Peyer's patch (tissue), 4 donors: ENCODE data around the gene WWOX. TPM values are rescaled to one million over a fixed set of nuclear protein-coding genes. Genes with fewer than 3 reads are reported as not detected.

Experiments used
- DNase-seq, 3 donors: peaks; one replicate each; pipeline ENCODE4 v3.0.0-alpha.2; 2017 to 2019
- H3K27ac ChIP-seq, 4 donors: fragments of 200-600 bp; sonication (generic); one replicate each; pipeline ENCODE4 v1.5.1; 2016 to 2019
- H3K27me3 ChIP-seq, 2 donors: fragments of 200-600 bp; sonication (generic); one replicate each; pipeline ENCODE4 v1.5.1; 2019
- H3K36me3 ChIP-seq, 3 donors: fragments of 200-600 bp; sonication (generic); one replicate each; pipeline ENCODE4 v1.5.1; 2016 to 2019
- H3K4me1 ChIP-seq, 4 donors: fragments of 200-600 bp; sonication (generic); one replicate each; pipeline ENCODE4 v1.5.1; 2016 to 2019
- H3K4me3 ChIP-seq, 4 donors: fragments of 200-600 bp; sonication (generic); 1 replicate in 3 of 4; 2 replicates in 1 of 4; pipeline ENCODE4 v1.5.1; 2016 to 2019; ENCODE audit warnings: mild to moderate bottlenecking in 1 of 4
- H3K9me3 ChIP-seq, 4 donors: fragments of 200-600 bp; sonication (generic); one replicate each; pipeline ENCODE4 v1.5.1; 2016 to 2019; ENCODE audit warnings: mild to moderate bottlenecking in 1 of 4
- POLR2A ChIP-seq, 2 donors: fragments of 450-650 bp; IDR thresholded peaks; one replicate each; pipeline ENCODE4 v1.5.1; 2017; ENCODE audit warnings: antibody characterized with exemption in 2 of 2, mild to moderate bottlenecking in 2 of 2, moderate library complexity in 2 of 2
- total RNA-seq, 4 donors: library from RNA; depleted of rRNA; stranded (reverse); fragments of >200 nt; gene quantifications; one replicate each; pipeline ENCODE4 v1.1.0, GENCODE V29; 2016
- TF ChIP-seq, protein P1 (sequence below), 6 experiments: fragments of 450-650 bp in 4 of 6; fragments of 200-600 bp in 2 of 6; sonication (generic) in 1 of 6; IDR thresholded peaks; one replicate each; pipeline ENCODE4 v1.5.1; 2017 to 2019; ENCODE audit warnings: antibody characterized with exemption in 6 of 6, mild to moderate bottlenecking in 3 of 6, moderate library complexity in 1 of 6

Gene WWOX
- total RNA-seq, 4 donors from 2014 or later, result 17.3 to 197 (median 57.5) TPM

DNA sequence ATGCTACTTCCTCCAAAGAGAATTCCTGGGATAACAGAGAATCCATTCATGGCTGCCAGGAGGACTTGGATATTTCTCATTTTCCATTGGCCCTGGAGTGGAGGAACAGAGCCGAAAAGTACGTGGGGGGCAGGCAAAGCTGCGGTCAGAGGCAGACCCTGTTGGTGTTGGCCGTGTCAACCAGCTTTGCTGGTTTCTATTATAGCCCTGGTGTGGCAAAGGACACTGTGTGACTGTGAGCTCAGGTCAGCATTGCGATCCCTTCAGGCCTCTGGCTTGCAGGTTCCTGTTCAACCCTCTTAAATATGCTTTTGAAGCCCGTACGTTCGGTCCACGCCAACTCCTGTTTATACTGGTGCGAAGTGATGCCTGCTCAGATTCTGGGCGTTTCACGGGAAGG lies 904.9 kb downstream of the WWOX start:
- Histone ChIP-seq H3K36me3 (no peaks in the 10 kb centered on the region), H3K4me3 (no peak overlapping the region), H3K27me3 (no peaks in the 10 kb centered on the region), H3K4me1 (no peaks in the 10 kb centered on the region), H3K9me3 (no peaks in the 10 kb centered on the region), H3K27ac (no peak overlapping the region)
- TF ChIP-seq POLR2A (IDR thresholded peaks at IDR 0.05), result no peak
- TF ChIP-seq, protein P1, sequence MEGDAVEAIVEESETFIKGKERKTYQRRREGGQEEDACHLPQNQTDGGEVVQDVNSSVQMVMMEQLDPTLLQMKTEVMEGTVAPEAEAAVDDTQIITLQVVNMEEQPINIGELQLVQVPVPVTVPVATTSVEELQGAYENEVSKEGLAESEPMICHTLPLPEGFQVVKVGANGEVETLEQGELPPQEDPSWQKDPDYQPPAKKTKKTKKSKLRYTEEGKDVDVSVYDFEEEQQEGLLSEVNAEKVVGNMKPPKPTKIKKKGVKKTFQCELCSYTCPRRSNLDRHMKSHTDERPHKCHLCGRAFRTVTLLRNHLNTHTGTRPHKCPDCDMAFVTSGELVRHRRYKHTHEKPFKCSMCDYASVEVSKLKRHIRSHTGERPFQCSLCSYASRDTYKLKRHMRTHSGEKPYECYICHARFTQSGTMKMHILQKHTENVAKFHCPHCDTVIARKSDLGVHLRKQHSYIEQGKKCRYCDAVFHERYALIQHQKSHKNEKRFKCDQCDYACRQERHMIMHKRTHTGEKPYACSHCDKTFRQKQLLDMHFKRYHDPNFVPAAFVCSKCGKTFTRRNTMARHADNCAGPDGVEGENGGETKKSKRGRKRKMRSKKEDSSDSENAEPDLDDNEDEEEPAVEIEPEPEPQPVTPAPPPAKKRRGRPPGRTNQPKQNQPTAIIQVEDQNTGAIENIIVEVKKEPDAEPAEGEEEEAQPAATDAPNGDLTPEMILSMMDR (IDR thresholded peaks at IDR 0.05), result no peak
- DNase-seq, result no peak

GRCh38 chr16:79005096-79005495 lies 905.6 kb downstream of the WWOX start:
- no peak overlapping the region for H3K27ac ChIP-seq

GRCh38 chr16:79006206-79006605 lies 906.8 kb downstream of the WWOX start:
- Histone ChIP-seq H3K36me3 (no peaks in the 10 kb centered on the region), H3K27me3 (no peaks in the 10 kb centered on the region), H3K4me3 (no peak overlapping the region), H3K27ac (no peak overlapping the region), H3K4me1 (no peaks in the 10 kb centered on the region), H3K9me3 (no peaks in the 10 kb centered on the region)
- TF ChIP-seq, protein P1 (IDR thresholded peaks at IDR 0.05), result no peak
- TF ChIP-seq POLR2A (IDR thresholded peaks at IDR 0.05), result no peak
- DNase-seq, result no peak

More at GRCh38 chr16:79005096-79005495, 905.6 kb downstream of the WWOX start:
- no peaks in the 10 kb centered on the region for H3K27me3 ChIP-seq
- no peaks in the 10 kb centered on the region for H3K36me3 ChIP-seq
- no peaks in the 10 kb centered on the region for H3K4me1 ChIP-seq
- H3K4me3 ChIP-seq, result no peak overlapping the region
- H3K9me3 ChIP-seq, result no peaks in the 10 kb centered on the region
- DNase-seq, result no peak
- TF ChIP-seq, protein P1 (IDR thresholded peaks at IDR 0.05), result no peak
- no peak for TF ChIP-seq POLR2A (IDR thresholded peaks at IDR 0.05)

DNA sequence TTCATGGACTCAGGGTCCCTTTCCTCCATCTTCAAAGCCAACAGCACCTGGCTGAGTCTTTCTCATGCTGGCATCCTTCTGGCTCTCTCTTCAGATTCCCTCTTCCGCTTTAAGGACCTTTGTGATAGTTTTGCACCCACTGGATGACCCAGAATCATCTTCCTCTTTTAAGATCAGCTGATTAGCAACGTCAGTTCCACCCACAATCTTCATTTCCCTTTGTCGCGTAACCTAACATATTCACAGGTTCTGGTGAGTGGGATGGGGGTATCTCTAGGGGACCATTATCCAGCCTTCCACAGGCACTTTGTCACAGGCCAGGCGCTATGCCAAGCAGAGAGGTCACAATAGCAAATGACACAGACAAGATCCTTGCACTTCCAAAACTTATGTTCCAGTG lies 907.3 kb downstream of the WWOX start:
- Histone ChIP-seq H3K4me1 (no peaks in the 10 kb centered on the region), H3K27me3 (no peaks in the 10 kb centered on the region), H3K27ac (no peak overlapping the region), H3K9me3 (no peaks in the 10 kb centered on the region), H3K36me3 (no peaks in the 10 kb centered on the region), H3K4me3 (no peak overlapping the region)
- TF ChIP-seq, protein P1 (IDR thresholded peaks at IDR 0.05), result no peak
- TF ChIP-seq POLR2A (IDR thresholded peaks at IDR 0.05), result no peak
- no peak for DNase-seq

GRCh38 chr16:79007614-79008013 lies 908.2 kb downstream of the WWOX start:
- no peaks in the 10 kb centered on the region for H3K4me1 ChIP-seq
- DNase-seq, result no peak
- no peaks in the 10 kb centered on the region for H3K36me3 ChIP-seq
- H3K4me3 ChIP-seq, result no peak overlapping the region
- TF ChIP-seq, protein P1 (IDR thresholded peaks at IDR 0.05), result no peak
- TF ChIP-seq POLR2A (IDR thresholded peaks at IDR 0.05), result no peak
- no peaks in the 10 kb centered on the region for H3K9me3 ChIP-seq
- no peaks in the 10 kb centered on the region for H3K27me3 ChIP-seq
- no peak overlapping the region for H3K27ac ChIP-seq
